BLaER1 (cell line): ENCODE results near the gene UBE2F.

Experiments
- H3K27ac ChIP-seq: shearing (Covaris generic); formaldehyde crosslinking; 2 replicates; pipeline ENCODE4 v1.8.1; 2022
- H3K27me3 ChIP-seq: shearing (Covaris generic); formaldehyde crosslinking; 2 replicates; pipeline ENCODE4 v1.8.1; 2022
- H3K36me3 ChIP-seq: shearing (Covaris generic); formaldehyde crosslinking; 2 replicates; pipeline ENCODE4 v1.8.1; 2022
- H3K4me1 ChIP-seq: shearing (Covaris generic); formaldehyde crosslinking; 2 replicates; pipeline ENCODE4 v1.8.1; 2022
- H3K4me2 ChIP-seq: shearing (Covaris generic); formaldehyde crosslinking; 2 replicates; pipeline ENCODE4 v1.8.1; 2022
- H3K4me3 ChIP-seq: shearing (Covaris generic); formaldehyde crosslinking; 2 replicates; pipeline ENCODE4 v1.8.1; 2022
- H3K9ac ChIP-seq: shearing (Covaris generic); formaldehyde crosslinking; 2 replicates; pipeline ENCODE4 v1.8.1; 2022
- H3K9me3 ChIP-seq: shearing (Covaris generic); formaldehyde crosslinking; 2 replicates; pipeline ENCODE4 v1.8.1; 2022
- H4K20me1 ChIP-seq: shearing (Covaris generic); formaldehyde crosslinking; 2 replicates; pipeline ENCODE4 v1.8.1; 2022
- Cebpa-rat ChIP-seq: shearing (Covaris generic); IDR thresholded peaks from 2 replicates; pipeline ENCODE4 v1.8.1; 2022

UBE2F gene

GRCh38 chr2:238067939-238068338 lies 101.1 kb downstream of the UBE2F start:
- peaks cover 15% of the 10 kb centered on the region for H3K9me3 ChIP-seq
- H3K27me3 ChIP-seq, result no peaks in the 10 kb centered on the region
- no peak overlapping the region for H3K4me3 ChIP-seq
- H3K9ac ChIP-seq, result no peak overlapping the region
- H4K20me1 ChIP-seq, result no peaks in the 10 kb centered on the region
- no peak overlapping the region for H3K4me2 ChIP-seq
- peaks cover 24% of the 10 kb centered on the region for H3K4me1 ChIP-seq
- TF ChIP-seq Cebpa-rat, result no peak
- H3K27ac ChIP-seq, result no peak overlapping the region
- peaks cover 94% of the 10 kb centered on the region for H3K36me3 ChIP-seq

GRCh38 chr2:238069021-238069709 lies 102.4 kb downstream of the UBE2F start:
- Histone ChIP-seq H3K36me3 (peaks cover 97% of the 10 kb centered on the region), H3K9ac (no peak overlapping the region), H3K27ac (no peak overlapping the region)

GRCh38 chr2:238069877-238070276 lies 103.1 kb downstream of the UBE2F start:
- Histone ChIP-seq H3K27ac (no peak overlapping the region), H3K4me2 (no peak overlapping the region), H3K27me3 (no peaks in the 10 kb centered on the region), H3K9ac (no peak overlapping the region), H3K36me3 (peaks cover 97% of the 10 kb centered on the region), H3K4me3 (no peak overlapping the region), H4K20me1 (no peaks in the 10 kb centered on the region), H3K4me1 (peaks cover 15% of the 10 kb centered on the region), H3K9me3 (peaks cover 31% of the 10 kb centered on the region)
- no peak for TF ChIP-seq Cebpa-rat

More at GRCh38 chr2:238069021-238069709, 102.4 kb downstream of the UBE2F start:
- peaks cover 25% of the 10 kb centered on the region for H3K9me3 ChIP-seq
- no peak for TF ChIP-seq Cebpa-rat
- no peaks in the 10 kb centered on the region for H4K20me1 ChIP-seq
- no peak overlapping the region; the same call in 1 of the 2 replicates for H3K4me2 ChIP-seq
- peaks cover 15% of the 10 kb centered on the region for H3K4me1 ChIP-seq
- no peaks in the 10 kb centered on the region for H3K27me3 ChIP-seq
- H3K4me3 ChIP-seq, result no peak overlapping the region

- Histone ChIP-seq H3K27me3 (no peaks in the 10 kb centered on the region), H3K4me1 (no peaks in the 10 kb centered on the region), H3K9me3 (peaks cover 28% of the 10 kb centered on the region), H3K4me2 (no peak overlapping the region), H4K20me1 (no peaks in the 10 kb centered on the region), H3K9ac (no peak overlapping the region), H3K4me3 (no peak overlapping the region), H3K27ac (no peak overlapping the region), H3K36me3 (peaks cover 79% of the 10 kb centered on the region)
- TF ChIP-seq Cebpa-rat, result no peak
Observed at GRCh38 chr2:238075397-238075796, 108.6 kb downstream of the UBE2F start.

GRCh38 chr2:238077292-238077691 lies 110.5 kb downstream of the UBE2F start:
- H4K20me1 ChIP-seq, result no peaks in the 10 kb centered on the region
- no peak for TF ChIP-seq Cebpa-rat
- H3K9me3 ChIP-seq, result peaks cover 27% of the 10 kb centered on the region
- H3K9ac ChIP-seq, result no peak overlapping the region
- peaks cover 79% of the 10 kb centered on the region for H3K36me3 ChIP-seq
- no peak overlapping the region for H3K4me3 ChIP-seq
- no peaks in the 10 kb centered on the region for H3K4me1 ChIP-seq
- no peak overlapping the region for H3K27ac ChIP-seq
- no peak overlapping the region for H3K4me2 ChIP-seq
- no peaks in the 10 kb centered on the region for H3K27me3 ChIP-seq

- Histone ChIP-seq H3K36me3 (peaks cover 80% of the 10 kb centered on the region), H3K4me3 (no peak overlapping the region), H3K27me3 (no peaks in the 10 kb centered on the region), H3K9ac (no peak overlapping the region), H4K20me1 (no peaks in the 10 kb centered on the region), H3K4me2 (no peak overlapping the region), H3K9me3 (0 out of 2 replicates have a peak, but pooled peaks cover 4% of the 10 kb centered on the region), H3K4me1 (no peaks in the 10 kb centered on the region), H3K27ac (no peak overlapping the region)
- no peak for TF ChIP-seq Cebpa-rat
Observed at GRCh38 chr2:238079874-238080327, 113.1 kb downstream of the UBE2F start.

- peaks cover 84% of the 10 kb centered on the region for H3K36me3 ChIP-seq
- no peak for TF ChIP-seq Cebpa-rat
- no peak overlapping the region for H3K9ac ChIP-seq
Observed at GRCh38 chr2:238080518-238080917, 113.7 kb downstream of the UBE2F start.

GRCh38 chr2:238081150-238081549 lies 114.3 kb downstream of the UBE2F start:
- H3K4me1 ChIP-seq, result no peaks in the 10 kb centered on the region
- H3K9me3 ChIP-seq, result 0 out of 2 replicates have a peak, but pooled peaks cover 2% of the 10 kb centered on the region
- no peak overlapping the region for H3K27ac ChIP-seq
- no peak for TF ChIP-seq Cebpa-rat
- H3K4me2 ChIP-seq, result no peak overlapping the region
- H3K27me3 ChIP-seq, result no peaks in the 10 kb centered on the region
- no peak overlapping the region for H3K4me3 ChIP-seq
- H4K20me1 ChIP-seq, result no peaks in the 10 kb centered on the region
- no peak overlapping the region for H3K9ac ChIP-seq
- H3K36me3 ChIP-seq, result peaks cover 82% of the 10 kb centered on the region

More at GRCh38 chr2:238080518-238080917, 113.7 kb downstream of the UBE2F start:
- Histone ChIP-seq H3K27me3 (no peaks in the 10 kb centered on the region), H4K20me1 (no peaks in the 10 kb centered on the region), H3K4me1 (no peaks in the 10 kb centered on the region), H3K4me3 (no peak overlapping the region), H3K4me2 (no peak overlapping the region), H3K27ac (no peak overlapping the region), H3K9me3 (0 out of 2 replicates have a peak, but pooled peaks cover 4% of the 10 kb centered on the region)

GRCh38 chr2:238081561-238081960 lies 114.7 kb downstream of the UBE2F start:
- Histone ChIP-seq H3K9ac (no peak overlapping the region), H3K4me2 (no peak overlapping the region), H3K4me3 (no peak overlapping the region), H4K20me1 (no peaks in the 10 kb centered on the region), H3K9me3 (no peaks in the 10 kb centered on the region), H3K4me1 (peaks cover under 1% of the 10 kb centered on the region; the same call in 1 of the 2 replicates), H3K36me3 (peaks cover 82% of the 10 kb centered on the region), H3K27ac (no peak overlapping the region), H3K27me3 (no peaks in the 10 kb centered on the region)
- TF ChIP-seq Cebpa-rat, result no peak

GRCh38 chr2:238082151-238082550 lies 115.3 kb downstream of the UBE2F start:
- H3K4me1 ChIP-seq, result peaks cover 6% of the 10 kb centered on the region
- no peak overlapping the region for H3K9ac ChIP-seq
- no peaks in the 10 kb centered on the region for H3K27me3 ChIP-seq
- H4K20me1 ChIP-seq, result no peaks in the 10 kb centered on the region
- H3K4me2 ChIP-seq, result no peak overlapping the region
- peaks cover 79% of the 10 kb centered on the region for H3K36me3 ChIP-seq
- TF ChIP-seq Cebpa-rat, result no peak
- H3K27ac ChIP-seq, result no peak overlapping the region
- H3K4me3 ChIP-seq, result no peak overlapping the region
- no peaks in the 10 kb centered on the region for H3K9me3 ChIP-seq
